H1 (cell line): Measurements from ENCODE around the gene SFRP5. TPM values are rescaled to one million over a fixed set of nuclear protein-coding genes. Genes with fewer than 3 reads are reported as not detected.

Experiments
- CTCF ChIA-PET: fragments of 300-600 bp; sonication (Branson Sonifier 250); formaldehyde crosslinking; loops from one replicate; lab custom pipeline; 2021; ENCODE audit not compliant: partially characterized antibody; lab: Charles Lee
- POLR2A ChIA-PET: fragments of 300-600 bp; sonication (Branson Sonifier 250); formaldehyde crosslinking; loops from one replicate; lab custom pipeline; 2021; ENCODE audit warnings: inconsistent platforms; ENCODE audit not compliant: partially characterized antibody; lab: Charles Lee
- DNase-seq, 2 experiments: peaks; one replicate each; pipeline versions ENCODE4 v3.0.0 to v3.0.0-alpha.2; 2010 to 2022; ENCODE audit warnings: low spot score in 2 of 2, low read depth in 1 of 2, mixed read lengths in 1 of 2
- FAIRE-seq: peaks from 2 replicates; lab custom pipeline; 2011; peaks lifted over from hg19 to GRCh38; lab: Jason Lieb, UNC
- H2AFZ ChIP-seq: 2 replicates; pipeline ENCODE4 v1.8.1; 2012; ENCODE audit warnings: low read length, inconsistent platforms
- H2AK5ac ChIP-seq: 2 replicates; pipeline ENCODE4 v1.6.1; 2013; ENCODE audit warnings: low read depth, low read length
- H2BK120ac ChIP-seq: replicated peaks from 2 replicates; pipeline ENCODE3; 2013; ENCODE audit warnings: low read depth, low read length, inconsistent platforms
- H2BK12ac ChIP-seq: 2 replicates; pipeline ENCODE4 v1.6.1; 2013; ENCODE audit warnings: low read depth, low read length
- H2BK15ac ChIP-seq: 2 replicates; pipeline ENCODE4 v1.6.1; 2013; ENCODE audit warnings: low read length
- H2BK20ac ChIP-seq: 2 replicates; pipeline ENCODE4 v1.6.1; 2013; ENCODE audit warnings: low read length
- H2BK5ac ChIP-seq: 2 replicates; pipeline ENCODE4 v1.6.1; 2013; ENCODE audit warnings: low read depth, low read length
- H3K14ac ChIP-seq: 2 replicates; pipeline ENCODE4 v1.6.1; 2013; ENCODE audit warnings: inconsistent platforms; ENCODE audit not compliant: insufficient read length
- H3K18ac ChIP-seq: 2 replicates; pipeline ENCODE4 v1.6.1; 2013; ENCODE audit warnings: low read length; ENCODE audit errors: extremely low read depth
- H3K23ac ChIP-seq: 2 replicates; pipeline ENCODE4 v1.6.1; 2013; ENCODE audit warnings: inconsistent platforms; ENCODE audit not compliant: insufficient read length
- H3K23me2 ChIP-seq: 2 replicates; pipeline ENCODE4 v1.6.1; 2013; ENCODE audit warnings: low read depth, low read length
- H3K27ac ChIP-seq: 2 replicates; pipeline ENCODE4 v1.6.1; 2011; ENCODE audit warnings: low read depth, low read length, inconsistent platforms
- H3K27me3 ChIP-seq, 4 experiments: replicated peaks in 1 of 4; 1 replicate in 1 of 4; 2 replicates in 3 of 4; pipeline versions ENCODE4 v1.6.1 to v1.8.1; 2011 to 2013; ENCODE audit warnings: low read length in 3 of 4, mild to moderate bottlenecking in 3 of 4, inconsistent platforms in 2 of 4, mixed read lengths in 2 of 4, moderate library complexity in 1 of 4; ENCODE audit not compliant: control insufficient read depth in 3 of 4, insufficient read depth in 3 of 4; ENCODE audit errors: extremely low read depth in 1 of 4
- H3K36me3 ChIP-seq, 4 experiments: 2 replicates each; pipeline versions ENCODE4 v1.6.1 to v1.8.1; 2011 to 2013; ENCODE audit warnings: mild to moderate bottlenecking in 4 of 4, low read length in 3 of 4, moderate library complexity in 2 of 4, control low read depth in 1 of 4, inconsistent platforms in 1 of 4; ENCODE audit not compliant: insufficient read depth in 4 of 4, control insufficient read depth in 2 of 4
- H3K4ac ChIP-seq: replicated peaks from 2 replicates; pipeline ENCODE3; 2013; ENCODE audit warnings: low read length, low read depth, mixed read lengths, inconsistent platforms; ENCODE audit not compliant: insufficient read length
- H3K4me1 ChIP-seq, 4 experiments: replicated peaks in 1 of 4; 1 replicate in 1 of 4; 2 replicates in 3 of 4; pipeline versions ENCODE4 v1.6.1 to v1.8.1; 2011 to 2013; ENCODE audit warnings: low read length in 3 of 4, inconsistent platforms in 2 of 4, mixed read lengths in 1 of 4; ENCODE audit not compliant: insufficient read depth in 4 of 4, control insufficient read depth in 3 of 4
- H3K4me2 ChIP-seq, 2 experiments: 2 replicates each; pipeline versions ENCODE4 v1.6.1 to v1.8.1; 2011 to 2013; ENCODE audit warnings: low read depth in 2 of 2, low read length in 2 of 2, control low read depth in 1 of 2, inconsistent platforms in 1 of 2, mild to moderate bottlenecking in 1 of 2; ENCODE audit not compliant: insufficient read depth in 1 of 2
- H3K4me3 ChIP-seq, 4 experiments: fragments of 200-600, 300-600 bp in 1 of 4; sonication (generic), shearing (Covaris generic), sonication (Bioruptor Twin) in 1 of 4; 2 replicates each; pipeline versions ENCODE4 v1.5.1 to v1.8.1; 2011 to 2016; ENCODE audit warnings: low read length in 4 of 4, low read depth in 3 of 4, control low read depth in 2 of 4, inconsistent platforms in 2 of 4, mild to moderate bottlenecking in 2 of 4, mixed read lengths in 1 of 4, moderate library complexity in 1 of 4; ENCODE audit not compliant: insufficient read depth in 2 of 4; ENCODE audit errors: extremely low read depth in 1 of 4
- H3K56ac ChIP-seq: replicated peaks from 2 replicates; pipeline ENCODE3; 2013; ENCODE audit warnings: low read depth, mild to moderate bottlenecking, mixed read lengths, low read length, inconsistent platforms; ENCODE audit not compliant: insufficient read length
- H3K79me1 ChIP-seq: 2 replicates; pipeline ENCODE4 v1.6.1; 2013; ENCODE audit warnings: low read depth, low read length, control low read depth
- H3K79me2 ChIP-seq, 2 experiments: 2 replicates each; pipeline versions ENCODE4 v1.6.1 to v1.8.1; 2012 to 2013; ENCODE audit warnings: low read length in 2 of 2, mild to moderate bottlenecking in 2 of 2, inconsistent platforms in 1 of 2; ENCODE audit not compliant: insufficient read depth in 2 of 2, control insufficient read depth in 1 of 2
- H3K9ac ChIP-seq, 4 experiments: replicated peaks in 1 of 4; 1 replicate in 1 of 4; 2 replicates in 3 of 4; pipeline versions ENCODE4 v1.6.1 to v1.8.1; 2011 to 2013; ENCODE audit warnings: low read depth in 3 of 4, low read length in 3 of 4, control low read depth in 2 of 4, mild to moderate bottlenecking in 2 of 4, moderate library complexity in 2 of 4, inconsistent platforms in 1 of 4; ENCODE audit errors: extremely low read depth in 1 of 4
- H3K9me3 ChIP-seq, 2 experiments: 2 replicates each; pipeline versions ENCODE4 v1.6.1 to v1.8.1; 2012 to 2013; ENCODE audit warnings: mild to moderate bottlenecking in 2 of 2, moderate library complexity in 2 of 2, control low read depth in 1 of 2, inconsistent platforms in 1 of 2, low read depth in 1 of 2, low read length in 1 of 2, mixed read lengths in 1 of 2; ENCODE audit not compliant: insufficient read depth in 2 of 2
- H4K20me1 ChIP-seq, 2 experiments: replicated peaks in 1 of 2; 2 replicates each; pipeline versions ENCODE3 to v1.8.1; 2011 to 2013; ENCODE audit warnings: inconsistent platforms in 2 of 2, low read length in 2 of 2, mild to moderate bottlenecking in 1 of 2; ENCODE audit not compliant: insufficient read depth in 2 of 2, control insufficient read depth in 1 of 2
- H4K5ac ChIP-seq: 2 replicates; pipeline ENCODE4 v1.6.1; 2013; ENCODE audit warnings: low read length, low read depth, mixed read lengths, inconsistent platforms; ENCODE audit not compliant: insufficient read length
- H4K8ac ChIP-seq: 2 replicates; pipeline ENCODE4 v1.8.0; 2013; ENCODE audit warnings: mild to moderate bottlenecking, moderate library complexity, low read length, inconsistent platforms; ENCODE audit not compliant: insufficient read depth; ENCODE audit errors: extremely low read depth
- H4K91ac ChIP-seq: replicated peaks from 2 replicates; pipeline ENCODE3; 2013; ENCODE audit warnings: low read length, mixed read lengths, inconsistent platforms; ENCODE audit not compliant: insufficient read length
- ASH2L ChIP-seq: fragments of 200-600, 300-600 bp; sonication (generic); IDR thresholded peaks from one replicate; pipeline ENCODE4 v1.7.1; 2017; ENCODE audit warnings: low read length
- BCL11A ChIP-seq, 2 experiments: IDR thresholded peaks; one replicate each; pipeline ENCODE4 v1.6.1; 2011; ENCODE audit warnings: low read depth in 2 of 2, low read length in 2 of 2, mild to moderate bottlenecking in 2 of 2
- BRCA1 ChIP-seq: IDR thresholded peaks from 2 replicates; pipeline ENCODE4 v1.6.1; 2012; ENCODE audit warnings: low read depth, low read length, improper control_type of control experiment
- CBX5 ChIP-seq: fragments of 300-800, 300-1000 bp; sonication (generic); IDR thresholded peaks from 2 replicates; pipeline ENCODE4 v1.7.1; 2016; ENCODE audit warnings: antibody characterized with exemption, low read length, low read depth
- CTBP2 ChIP-seq: IDR thresholded peaks from 2 replicates; pipeline ENCODE4 v1.7.0; 2011; ENCODE audit warnings: borderline replicate concordance, mild to moderate bottlenecking, moderate library complexity, mixed read lengths, low read length; ENCODE audit not compliant: insufficient read depth, insufficient read length
- RAD21 ChIP-seq, 2 experiments: IDR thresholded peaks in 1 of 2; conservative IDR thresholded peaks in 1 of 2; 2 replicates each; pipeline ENCODE4 v1.6.1; 2011; ENCODE audit warnings: low read depth in 2 of 2, low read length in 2 of 2, improper control_type of control experiment in 1 of 2, inconsistent platforms in 1 of 2, mild to moderate bottlenecking in 1 of 2, moderate library complexity in 1 of 2
- RNF2 ChIP-seq: fragments of 200-900, 300-1000 bp; sonication (generic); IDR thresholded peaks from 2 replicates; pipeline ENCODE4 v1.7.1; 2016; ENCODE audit warnings: borderline replicate concordance, low read depth, mild to moderate bottlenecking, antibody characterized with exemption, low read length; ENCODE audit not compliant: poor library complexity, severe bottlenecking; ENCODE audit errors: missing control alignments
- SIX5 ChIP-seq: IDR thresholded peaks from 2 replicates; pipeline ENCODE4 v1.6.1; 2011; ENCODE audit warnings: mild to moderate bottlenecking, low read depth, low read length
- TAF7 ChIP-seq: optimal IDR thresholded peaks from 2 replicates; pipeline ENCODE3; 2011; ENCODE audit warnings: low read depth, mild to moderate bottlenecking, inconsistent platforms, low read length, moderate library complexity, borderline replicate concordance
- WGBS, 2 experiments: shearing (Covaris generic) in 1 of 2; methylation state at CpG; one replicate each; pipeline versions ENCODE4 v1.1.6 to v1.1.7; 2013 to 2015; ENCODE audit warnings: low lambda C conversion rate in 2 of 2, mixed read lengths in 2 of 2, inconsistent platforms in 1 of 2, low coverage in 1 of 2, missing lambda C conversion rate in 1 of 2; ENCODE audit not compliant: insufficient replicate concordance in 2 of 2, insufficient coverage in 1 of 2, insufficient read length in 1 of 2; ENCODE audit errors: extremely low coverage in 1 of 2, missing lambda C conversion rate in 1 of 2; 5-methylcytosine and 5-hydroxymethylcytosine counted together
- polyA plus RNA-seq, 7 experiments: library from polyadenylated mRNA; depleted of rRNA in 3 of 7; stranded (reverse) in 5 of 7; unstranded in 2 of 7; fragments of >200 nt in 5 of 7; fragments of 200-250 nt in 2 of 7; gene quantifications; 1 replicate in 5 of 7; 2 replicates in 1 of 7; 4 replicates in 1 of 7; pipeline versions ENCODE4 v1.2.1 to v1.2.3, GENCODE V29; 2011 to 2013; ENCODE audit warnings: missing spikeins in 2 of 7, mixed read lengths in 2 of 7
- total RNA-seq: library from RNA; stranded (reverse); fragmentation: NEBNext Ultra II Directional; extraction: Animal tissue kit (Norgen Biotek cat#: 25700); gene quantifications from 2 replicates; pipeline ENCODE4 v1.2.1, GENCODE V29; 2021

Gene SFRP5
- total and polyA plus RNA-seq, 2 of the 8 experiments (the other 6 are each of a cell fraction or from before 2014, with no cell fraction given), result 3.9 to 5.9 TPM

- no peak for DNase-seq
- 90% methylated on average over 5 of the region's 5 CpGs; no CpG with 5 or more reads in 1 of the 2 experiments for WGBS, 2 experiments
- CTCF ChIA-PET, result interaction anchor here (0.9 to 8.5 kb wide), 26 partner anchors 10 to 283 kb away, joined by 3 to 77 read pairs (median 4); partner anchors contain the start of genes GOLGA7B, SFRP5 and ZFYVE27
Observed at GRCh38 chr10:97759946-97760345, 11.9 kb downstream of the SFRP5 start.

More at GRCh38 chr10:97759946-97760345, 11.9 kb downstream of the SFRP5 start:
- no peak overlapping the region for H2BK12ac ChIP-seq
- no peak overlapping the region for H3K27ac ChIP-seq
- peaks cover 3 to 17% (median 15%) of the 10 kb centered on the region in 4 experiments; a peak in 7 of 8 replicates for H3K36me3 ChIP-seq
- H2BK20ac ChIP-seq, result no peak overlapping the region
- no peak overlapping the region for H3K56ac ChIP-seq
- POLR2A ChIA-PET, result interaction anchor here (0.7 to 4.9 kb wide), 4 partner anchors 10 to 102 kb away, joined by 3 to 30 read pairs (median 5); partner anchors contain the start of gene SFRP5
- H3K18ac ChIP-seq, result no peak overlapping the region
- H3K79me2 ChIP-seq, result no peaks in the 10 kb centered on the region
- H4K20me1 ChIP-seq, result peaks cover 1 to 2% of the 10 kb centered on the region in 2 experiments
- no peak overlapping the region for H3K4me3 ChIP-seq
- H2AK5ac ChIP-seq, result no peak overlapping the region
- no peak overlapping the region for H3K4ac ChIP-seq
- no peak overlapping the region for H2BK5ac ChIP-seq
- no peak overlapping the region for H3K14ac ChIP-seq
- FAIRE-seq, result no peak
- no peak overlapping the region for H3K9ac ChIP-seq
- peaks cover 0 to 14% (median 7%) of the 10 kb centered on the region in 4 experiments; a peak in 6 of 7 replicates for H3K4me1 ChIP-seq
- H4K5ac ChIP-seq, result no peak overlapping the region
- no peak overlapping the region for H2BK120ac ChIP-seq
- H2BK15ac ChIP-seq, result no peak overlapping the region
- H3K79me1 ChIP-seq, result no peaks in the 10 kb centered on the region
- H3K4me2 ChIP-seq, result no peak overlapping the region
- TF ChIP-seq RNF2 (no peak), RAD21 (IDR thresholded peaks at IDR 0.05 in 1 of 2, conservative IDR thresholded peaks at IDR 0.05 in 1 of 2; ENCODE audit: low read depth in 2 of 2, low read length in 2 of 2) (no peak), TAF7 (no peak), BCL11A (IDR thresholded peaks at IDR 0.05; ENCODE audit: low read depth in 2 of 2, low read length in 2 of 2) (no peak), ASH2L (no peak), CTBP2 (no peak), CBX5 (no peak), SIX5 (no peak), BRCA1 (no peak)
- H3K27me3 ChIP-seq, result no peaks in the 10 kb centered on the region
- H2AFZ ChIP-seq, result no peak overlapping the region
- H3K23ac ChIP-seq, result no peak overlapping the region
- H3K9me3 ChIP-seq, result no peaks in the 10 kb centered on the region
- H4K91ac ChIP-seq, result no peak overlapping the region
- H3K23me2 ChIP-seq, result no peaks in the 10 kb centered on the region
- no peak overlapping the region for H4K8ac ChIP-seq
